ACHN (cell line): Measurements from ENCODE around the gene LFNG.

Experiments
- DNase-seq: peaks from one replicate; pipeline ENCODE4 v3.0.0-alpha.2; 2015
- in situ Hi-C: cut with HindIII; loops from 2 replicates; pipeline ENCODE4 v1.10.0; 2017; ENCODE audit warnings: low sequenced_read_pairs, low pct_ligation_motif_present, low pct_unique_long_range_greater_than_20kb

LFNG gene

GRCh38 chr7:2512713-2513112, 6.9 kb upstream of the LFNG start:
- in situ Hi-C loops: no loop called here
- no peak for DNase-seq

DNA sequence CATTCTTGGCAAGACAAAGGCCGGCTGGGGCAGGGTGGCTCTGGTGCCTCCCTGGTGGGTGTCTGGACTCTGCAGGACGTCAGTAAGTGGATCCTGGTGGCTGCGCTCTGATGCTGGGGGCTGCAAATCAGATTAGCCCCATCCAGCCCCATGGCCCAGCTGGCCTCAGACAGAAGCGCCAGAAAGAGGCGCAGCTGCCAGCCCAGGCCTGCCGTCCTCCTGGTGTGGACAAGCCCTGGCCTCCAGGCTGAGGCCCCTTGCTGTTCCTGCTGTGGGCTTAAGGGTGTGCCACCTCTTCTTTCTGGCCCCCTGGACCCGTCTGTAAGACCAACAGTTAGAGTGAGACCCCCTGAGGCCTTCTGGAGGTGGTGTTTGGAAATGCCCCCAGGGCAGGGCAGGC, 5.9 kb upstream of the LFNG start:
- in situ Hi-C loops: no loop called here
- DNase-seq: no peak

DNA sequence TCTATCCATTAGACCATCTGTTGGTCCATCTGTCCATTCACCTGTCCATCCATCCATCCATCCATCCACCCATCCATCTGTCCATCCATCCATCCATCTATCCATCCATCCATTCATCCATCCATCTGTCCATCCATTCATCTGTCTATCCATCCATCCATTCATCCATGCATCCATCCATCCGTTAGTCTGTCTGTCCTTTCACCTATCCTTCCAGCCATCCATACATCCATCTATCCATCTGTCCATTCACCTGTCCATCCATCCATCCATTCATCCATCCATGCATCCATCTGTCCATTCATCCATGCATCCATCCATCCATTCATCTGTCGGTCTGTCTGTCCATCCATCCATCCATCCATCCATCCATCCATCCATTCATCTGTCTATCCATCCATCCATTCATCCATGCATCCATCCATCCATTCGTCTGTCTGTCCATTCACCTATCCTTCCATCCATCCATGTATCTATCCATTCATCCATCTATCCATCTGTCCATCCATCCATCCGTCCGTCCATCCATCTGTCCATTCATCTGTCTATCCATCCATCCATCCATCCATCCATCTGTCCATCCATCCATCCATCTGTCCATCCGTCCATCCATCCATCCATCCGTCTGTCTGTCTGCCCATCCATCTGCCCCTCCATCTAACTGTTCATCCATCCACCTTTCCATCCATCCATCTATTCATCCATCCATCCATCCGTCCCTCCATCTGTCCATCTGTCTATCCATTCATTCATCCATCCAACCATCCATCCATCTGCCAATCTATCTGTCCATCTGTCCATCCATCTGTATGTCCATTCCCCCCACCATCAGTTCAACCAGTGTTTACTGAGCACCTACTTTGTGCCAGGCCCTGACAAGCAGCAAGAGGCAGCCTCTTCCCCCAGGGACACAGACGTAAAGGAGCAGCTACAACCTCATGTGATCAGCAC, 4.8 kb upstream of the LFNG start:
- in situ Hi-C loops: no loop called here

DNA sequence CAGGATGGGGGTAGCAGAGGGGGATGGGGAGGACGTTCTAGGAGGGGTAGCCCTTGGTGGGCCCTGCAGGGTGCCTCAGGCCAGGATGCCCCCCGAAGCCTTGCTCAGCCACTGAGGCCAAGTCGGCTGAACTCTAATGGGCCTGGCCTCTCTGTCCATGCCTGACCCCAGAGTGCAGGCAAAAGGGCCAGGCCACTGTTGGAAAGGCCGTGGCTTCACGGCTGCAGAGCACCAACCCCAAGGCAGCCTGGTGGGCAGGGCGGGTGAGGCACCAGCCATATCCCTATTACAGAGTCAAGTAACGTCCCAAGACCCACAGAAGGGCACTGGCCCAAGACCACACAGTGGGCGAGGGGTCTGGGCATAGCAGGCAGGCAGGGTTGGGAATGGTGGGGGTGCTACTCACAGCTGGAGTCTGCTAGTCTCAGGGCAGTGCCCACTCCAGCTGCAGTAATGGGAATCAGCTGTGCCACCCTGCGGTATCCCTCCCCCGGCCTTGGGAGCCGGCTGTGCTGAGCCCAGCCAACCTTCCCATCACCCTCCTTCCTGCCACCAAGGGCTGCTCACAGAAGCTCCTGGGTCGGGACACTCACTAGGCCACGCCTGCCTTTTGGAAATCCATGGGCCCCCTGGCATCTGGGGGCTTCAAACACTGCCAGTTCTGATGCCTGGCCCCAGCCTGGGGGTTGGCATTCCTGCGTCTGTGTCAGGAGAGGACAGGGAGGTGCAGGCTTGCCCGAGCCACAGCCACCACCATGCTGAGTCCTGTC, 4.0 kb upstream of the LFNG start:
- DNase-seq: peak; percentile 85
- in situ Hi-C loops: no loop called here

More for the DNA sequence above, 4.8 kb upstream of the LFNG start:
- no peak for DNase-seq

- in situ Hi-C loops: no loop called here
- DNase-seq: peak; percentile 99
Observed at GRCh38 chr7:2516194-2516555, 3.4 kb upstream of the LFNG start.

GRCh38 chr7:2517026-2517425, 2.5 kb upstream of the LFNG start:
- in situ Hi-C loops: no loop called here
- peak; percentile 99 for DNase-seq

GRCh38 chr7:2517678-2518507, 1.7 kb upstream of the LFNG start:
- in situ Hi-C loops: no loop called here
- peak; percentile 62 for DNase-seq

- no peak for DNase-seq
- in situ Hi-C loops: no loop called here
Observed at GRCh38 chr7:2518737-2519118, 846 bp upstream of the LFNG start.

GRCh38 chr7:2520131-2520760, 672 bp downstream of the LFNG start:
- in situ Hi-C loops: no loop called here
- DNase-seq: peak; percentile 55

- DNase-seq: peak; percentile 35
- in situ Hi-C loops: no loop called here
Observed at GRCh38 chr7:2520761-2521290, 1.3 kb downstream of the LFNG start.

GRCh38 chr7:2521341-2521745, 1.8 kb downstream of the LFNG start:
- peak; percentile 30 for DNase-seq

DNA sequence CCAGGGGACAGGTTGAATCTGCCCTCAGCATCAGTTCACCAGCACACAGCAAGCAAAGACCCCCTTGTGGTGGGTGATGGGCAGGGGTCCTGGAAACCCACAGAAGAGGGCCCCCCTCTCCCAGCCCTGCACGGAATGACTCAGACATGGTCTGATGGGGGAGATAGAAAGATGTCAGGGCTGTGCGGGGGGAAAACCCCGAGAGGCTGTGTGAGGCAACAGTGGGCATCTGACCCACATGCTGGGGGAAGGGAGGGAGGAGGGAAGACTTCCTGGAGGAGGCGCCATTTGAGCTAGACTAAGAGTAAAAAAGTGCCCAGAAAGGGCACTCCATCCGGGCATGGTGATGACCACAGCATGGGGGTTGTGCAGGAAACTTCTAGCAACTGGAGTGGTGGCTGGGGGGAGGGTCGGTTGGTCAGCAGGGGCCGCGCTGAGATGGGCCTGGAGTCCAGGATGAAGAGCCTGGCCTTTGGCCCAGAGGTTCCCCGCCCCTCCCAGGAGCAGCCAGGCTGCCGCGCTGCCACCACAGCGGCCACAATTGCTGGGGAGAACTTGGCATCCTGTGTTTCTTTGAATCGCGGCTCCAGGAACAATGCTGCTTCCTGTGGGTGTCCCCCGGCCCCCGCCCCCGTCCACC, 2.5 kb downstream of the LFNG start:
- peak; percentile 76 for DNase-seq
- in situ Hi-C loops: no loop called here

More at GRCh38 chr7:2521341-2521745, 1.8 kb downstream of the LFNG start:
- in situ Hi-C loops: no loop called here

DNA sequence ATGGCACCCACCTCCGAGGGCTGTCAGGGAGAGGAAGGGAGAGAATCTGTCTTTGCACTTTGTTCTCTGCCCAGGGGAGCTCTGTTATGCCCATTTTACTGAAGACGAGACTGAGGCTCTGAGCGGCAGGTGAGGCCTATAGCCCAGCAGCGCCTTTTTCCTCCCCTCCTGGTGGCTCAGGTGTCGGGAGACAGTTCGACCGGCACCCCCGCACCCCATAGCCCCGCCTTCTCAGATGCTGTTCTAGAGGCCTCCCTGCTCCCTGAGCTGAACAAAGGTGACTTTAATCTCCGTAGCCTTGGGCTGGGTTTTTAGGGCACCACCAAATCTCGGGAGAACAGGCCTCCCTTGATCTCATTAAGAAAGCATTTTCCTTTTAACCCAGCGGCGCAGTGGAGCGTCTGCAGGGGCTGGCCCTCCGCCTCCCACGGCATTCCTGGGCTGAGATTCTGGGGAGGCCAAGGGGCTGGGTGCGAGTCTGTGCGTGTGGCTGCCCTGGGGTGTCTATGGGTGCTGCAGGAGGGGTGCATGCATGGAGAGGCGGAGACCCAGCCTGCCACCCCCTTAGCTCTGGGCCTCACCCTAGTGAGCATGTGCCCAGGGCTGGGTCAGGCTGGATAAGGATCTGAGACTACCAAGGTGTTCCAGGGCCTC, 3.3 kb downstream of the LFNG start:
- in situ Hi-C loops: no loop called here
- DNase-seq: peak; percentile 83

DNA sequence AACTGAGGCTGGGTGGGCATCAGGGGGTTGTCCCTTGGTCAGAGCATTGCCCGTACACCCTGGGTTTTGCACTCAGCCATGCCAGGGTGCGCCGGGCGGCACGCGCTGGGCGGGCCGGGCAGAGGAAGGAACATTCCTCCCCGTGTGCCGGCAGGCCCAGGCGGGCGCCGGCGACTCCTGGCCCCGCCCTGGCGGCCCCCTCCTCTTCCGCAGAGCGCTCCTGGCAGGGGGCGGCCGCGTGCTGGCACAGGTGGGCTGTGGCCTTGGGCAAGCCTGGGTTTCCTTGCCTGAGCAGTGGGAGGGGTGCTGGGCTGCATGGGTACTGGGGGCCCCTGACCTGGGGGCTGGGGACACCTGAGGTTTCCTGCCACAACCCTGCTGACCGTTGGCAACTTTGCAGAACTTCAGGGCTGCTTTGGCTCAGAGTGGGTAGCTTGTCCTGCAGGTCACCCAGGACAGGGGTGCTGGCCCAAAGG, 3.9 kb downstream of the LFNG start:
- DNase-seq: peak; percentile 28

DNA sequence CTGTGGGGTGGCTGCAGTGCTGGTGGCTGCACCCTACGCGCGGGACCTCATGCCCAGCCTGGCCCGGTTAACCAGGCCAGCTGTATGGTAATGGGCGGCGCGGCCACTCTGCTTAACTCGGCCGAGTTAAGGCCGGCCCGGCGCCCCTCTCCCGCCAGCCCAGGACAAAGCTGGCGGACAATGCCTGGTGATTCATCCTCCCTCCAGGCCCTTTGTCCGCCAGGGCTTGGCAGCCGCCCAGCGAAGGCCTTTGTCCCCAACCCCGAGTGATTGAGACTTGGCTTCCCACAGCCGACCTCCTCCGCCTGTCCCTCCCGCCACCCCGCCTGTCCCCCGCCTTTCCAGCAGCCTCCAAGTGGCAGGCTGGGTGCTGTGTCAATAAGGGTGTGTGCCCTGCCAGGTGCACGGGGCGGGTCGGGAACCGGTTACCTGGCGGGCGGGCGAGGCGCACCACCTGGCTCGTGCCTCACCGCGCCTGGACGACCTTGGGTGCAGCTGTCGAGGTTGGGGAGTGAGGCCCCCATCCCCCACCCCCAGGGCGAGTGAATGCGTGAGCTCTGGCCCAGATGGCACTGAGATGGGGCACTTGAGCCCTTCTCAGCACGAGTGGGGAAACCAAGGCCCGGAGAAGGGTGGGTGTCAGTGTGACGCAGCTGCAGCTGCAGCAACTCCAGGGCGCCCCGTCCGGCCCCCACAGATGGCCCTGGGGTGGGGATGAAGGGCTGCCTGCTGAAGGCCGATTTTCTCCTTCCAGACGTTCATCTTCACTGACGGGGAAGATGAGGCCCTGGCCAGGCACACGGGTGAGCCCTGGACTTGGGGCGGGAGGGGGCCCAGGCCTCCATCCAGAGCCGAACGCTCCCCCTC, 4.6 kb downstream of the LFNG start:
- in situ Hi-C loops: no loop called here
- DNase-seq: peak; percentile 64

More for the DNA sequence above, 3.9 kb downstream of the LFNG start:
- in situ Hi-C loops: no loop called here
